22Rv1 (cell line): ENCODE measurements around the gene GLT6D1.

ENCODE experiments used
- H3K27ac ChIP-seq: fragments of 450-650 bp; 2 replicates; pipeline ENCODE4 v1.5.1; 2017
- ZFX ChIP-seq: fragments of 450-650 bp; IDR thresholded peaks from 2 replicates; pipeline ENCODE4 v1.6.1; 2017; ENCODE audit warnings: antibody characterized with exemption, borderline replicate concordance
- TF ChIP-seq, protein P1 (sequence below): fragments of 450-650 bp; IDR thresholded peaks from 2 replicates; pipeline ENCODE4 v1.5.1; 2017; ENCODE audit warnings: mild to moderate bottlenecking

The GLT6D1 gene

DNA sequence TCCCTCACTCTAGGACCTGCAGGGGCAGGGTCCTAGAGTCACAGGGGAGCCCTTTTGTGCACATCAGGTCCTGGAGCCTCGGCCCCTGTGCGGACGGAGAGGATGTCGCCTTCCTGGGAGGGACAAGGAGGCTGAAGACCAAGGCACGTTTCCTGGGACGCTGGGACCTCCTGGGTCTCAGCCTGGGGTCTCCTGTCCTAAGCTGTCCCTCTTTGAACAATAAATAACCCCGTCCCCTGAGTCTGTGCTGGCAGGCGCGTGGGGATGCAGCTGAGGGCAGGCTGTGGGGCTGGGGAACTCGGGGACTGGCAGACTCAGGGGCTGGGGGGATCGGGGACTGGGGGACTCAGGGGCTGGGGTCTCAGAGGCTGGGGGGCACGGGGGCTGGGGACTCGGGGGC, 46.7 kb downstream of the GLT6D1 start:
- no peak for TF ChIP-seq ZFX
- TF ChIP-seq, protein P1, sequence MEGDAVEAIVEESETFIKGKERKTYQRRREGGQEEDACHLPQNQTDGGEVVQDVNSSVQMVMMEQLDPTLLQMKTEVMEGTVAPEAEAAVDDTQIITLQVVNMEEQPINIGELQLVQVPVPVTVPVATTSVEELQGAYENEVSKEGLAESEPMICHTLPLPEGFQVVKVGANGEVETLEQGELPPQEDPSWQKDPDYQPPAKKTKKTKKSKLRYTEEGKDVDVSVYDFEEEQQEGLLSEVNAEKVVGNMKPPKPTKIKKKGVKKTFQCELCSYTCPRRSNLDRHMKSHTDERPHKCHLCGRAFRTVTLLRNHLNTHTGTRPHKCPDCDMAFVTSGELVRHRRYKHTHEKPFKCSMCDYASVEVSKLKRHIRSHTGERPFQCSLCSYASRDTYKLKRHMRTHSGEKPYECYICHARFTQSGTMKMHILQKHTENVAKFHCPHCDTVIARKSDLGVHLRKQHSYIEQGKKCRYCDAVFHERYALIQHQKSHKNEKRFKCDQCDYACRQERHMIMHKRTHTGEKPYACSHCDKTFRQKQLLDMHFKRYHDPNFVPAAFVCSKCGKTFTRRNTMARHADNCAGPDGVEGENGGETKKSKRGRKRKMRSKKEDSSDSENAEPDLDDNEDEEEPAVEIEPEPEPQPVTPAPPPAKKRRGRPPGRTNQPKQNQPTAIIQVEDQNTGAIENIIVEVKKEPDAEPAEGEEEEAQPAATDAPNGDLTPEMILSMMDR: no peak

GRCh38 chr9:135592331-135592590, 47.1 kb downstream of the GLT6D1 start:
- no peak for TF ChIP-seq ZFX
- TF ChIP-seq, protein P1: no peak
- no peak overlapping the region for H3K27ac ChIP-seq

More for the DNA sequence above, 46.7 kb downstream of the GLT6D1 start:
- H3K27ac ChIP-seq: no peak overlapping the region

DNA sequence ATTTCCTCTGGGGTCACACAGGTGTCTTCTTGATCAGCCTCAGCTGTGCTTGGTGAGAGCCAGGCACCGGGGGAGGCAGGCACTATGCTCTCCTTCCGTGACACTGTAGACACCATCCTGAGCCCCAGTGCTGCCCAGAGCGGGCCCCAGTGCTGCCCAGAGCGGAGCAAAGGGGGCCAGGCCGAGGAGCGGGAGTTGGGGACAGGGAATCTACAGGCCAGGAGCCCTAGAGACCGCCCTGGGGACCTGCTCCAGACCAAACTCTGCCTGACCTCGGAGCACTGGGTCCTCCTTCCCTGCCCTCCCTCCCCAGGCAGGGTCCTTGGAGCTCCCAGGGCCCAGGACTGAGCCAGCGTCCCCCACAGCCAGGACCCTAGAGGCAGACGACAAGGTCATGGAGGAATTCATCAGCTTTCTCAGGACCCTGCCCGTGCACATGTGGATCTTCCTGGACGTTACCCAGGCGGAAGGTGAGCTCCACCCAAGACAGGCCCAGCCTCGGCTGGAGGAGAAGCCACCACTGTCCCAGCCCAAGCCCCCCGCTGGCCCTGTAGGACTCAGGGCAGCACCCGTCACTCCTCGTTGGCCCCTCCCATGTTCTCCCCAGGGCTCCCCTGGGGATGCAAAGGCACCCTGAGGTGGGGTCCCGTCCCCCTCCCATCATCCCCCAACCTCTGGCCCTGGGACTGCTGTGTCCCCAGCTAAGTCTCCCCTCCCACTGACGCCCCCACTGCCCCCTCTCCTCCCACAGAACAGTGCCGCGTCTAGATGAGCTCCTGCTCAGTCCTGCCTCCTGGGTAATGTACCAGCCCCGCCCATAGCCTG, 47.6 kb downstream of the GLT6D1 start:
- H3K27ac ChIP-seq: no peak overlapping the region
- TF ChIP-seq, protein P1: no peak
- no peak for TF ChIP-seq ZFX

DNA sequence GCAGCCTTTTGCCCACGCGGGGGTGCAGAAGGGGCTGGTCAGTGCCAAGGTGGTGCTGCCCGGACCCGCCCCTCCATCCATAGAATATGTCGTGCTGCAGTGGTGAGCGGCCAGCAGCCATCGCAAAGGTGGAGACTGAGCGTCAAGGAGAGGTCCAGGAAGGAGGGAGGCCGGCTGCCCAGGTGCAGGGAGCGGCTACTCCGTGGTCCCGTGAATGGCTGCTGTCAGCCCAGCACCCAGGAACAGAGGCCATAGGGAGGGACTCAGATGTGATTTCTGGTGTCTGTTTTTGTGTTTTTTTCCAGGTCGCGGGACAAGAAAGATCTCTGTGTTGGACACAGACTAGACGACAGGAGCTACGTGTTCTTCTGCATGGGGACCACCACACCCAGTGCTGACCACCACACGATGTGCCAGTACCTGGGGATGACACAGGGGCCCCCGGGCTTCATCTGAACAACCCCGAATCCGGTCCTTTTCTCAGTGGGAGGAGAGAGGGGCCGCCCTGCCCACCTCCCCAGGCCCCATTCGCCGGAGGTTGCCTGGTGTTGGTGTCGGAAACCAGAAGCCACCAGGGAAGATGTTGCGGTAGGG, 48.8 kb downstream of the GLT6D1 start:
- TF ChIP-seq, protein P1: no peak
- no peak for TF ChIP-seq ZFX
- no peak overlapping the region for H3K27ac ChIP-seq

DNA sequence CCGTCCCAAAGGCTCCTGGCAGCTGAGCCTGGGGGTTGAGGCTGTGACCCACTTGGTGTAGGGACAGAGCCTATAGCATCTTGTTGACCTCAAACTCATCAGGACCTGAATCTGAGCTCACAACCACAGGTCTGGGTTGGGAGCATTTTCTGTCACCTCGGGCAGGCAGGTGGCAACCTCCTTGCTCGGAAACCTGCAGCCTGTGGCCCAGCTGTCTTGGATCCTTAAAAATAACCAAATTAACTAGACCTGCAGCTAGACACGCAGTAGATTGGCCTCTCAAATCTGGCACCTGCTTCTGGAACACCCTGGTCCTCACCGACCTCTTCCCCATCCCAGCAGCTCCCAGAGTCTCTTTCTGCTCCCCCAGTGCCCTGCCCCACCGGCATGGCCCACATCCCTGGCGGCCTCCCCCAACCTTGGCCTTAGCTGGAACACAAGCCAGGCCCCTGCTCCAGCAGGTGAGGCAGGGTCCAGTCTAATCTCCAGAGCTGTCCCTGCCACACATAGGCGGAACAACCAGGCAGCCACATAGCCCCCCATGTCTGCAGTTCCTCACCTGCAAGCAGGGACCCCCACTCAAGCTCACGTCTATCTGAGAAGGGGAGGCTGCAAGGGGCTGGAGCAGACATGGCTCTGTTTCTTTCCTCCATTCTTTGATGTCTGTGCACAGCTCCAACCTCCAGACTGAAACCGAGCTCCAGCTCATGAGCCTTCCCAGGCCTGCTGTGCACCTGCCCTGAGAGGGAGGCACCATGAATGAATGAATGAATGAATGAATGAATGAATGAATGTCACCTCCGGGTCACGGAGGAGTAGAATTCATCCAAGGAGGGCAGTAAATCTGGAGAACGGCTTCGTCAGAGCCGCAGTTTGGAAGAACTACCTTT, 49.5 kb downstream of the GLT6D1 start:
- TF ChIP-seq, protein P1: no peak
- TF ChIP-seq ZFX: no peak
- H3K27ac ChIP-seq: no peak overlapping the region

DNA sequence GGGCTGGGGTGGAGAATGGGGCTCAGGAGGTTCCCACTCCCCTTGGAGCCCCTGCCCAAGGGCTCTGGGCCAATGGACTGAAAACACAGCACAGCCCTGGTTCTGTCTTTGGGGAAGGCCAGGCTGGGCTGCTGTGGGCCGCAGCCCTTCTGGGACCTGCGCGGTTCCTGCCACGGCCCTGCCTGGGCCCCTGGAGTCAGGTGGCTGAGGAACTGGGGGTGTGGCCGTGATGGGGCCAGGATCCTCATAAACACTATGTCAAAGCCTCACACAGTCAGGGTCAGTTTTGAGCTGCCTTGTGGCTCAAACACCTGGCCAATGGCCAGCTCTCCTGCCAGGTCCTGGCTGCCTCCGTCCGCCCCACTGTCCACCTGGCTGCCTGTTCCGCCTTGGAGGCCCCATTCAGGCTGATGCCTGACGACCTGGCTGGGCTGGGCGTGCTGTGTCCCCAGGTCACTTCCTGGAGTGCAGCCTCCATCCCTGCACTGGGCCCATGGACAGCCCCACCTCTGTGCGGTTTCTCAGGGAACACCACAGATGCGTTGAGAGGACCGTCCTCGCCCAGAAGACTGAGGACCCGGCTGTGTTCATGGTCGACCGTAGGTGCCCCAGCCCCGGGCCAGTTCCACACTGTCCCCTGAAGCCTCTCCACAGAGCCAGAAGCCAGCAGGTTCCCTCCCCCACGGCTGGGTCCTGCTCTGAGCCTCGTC, 50.3 kb downstream of the GLT6D1 start:
- no peak for TF ChIP-seq ZFX
- TF ChIP-seq, protein P1: no peak
- no peak overlapping the region for H3K27ac ChIP-seq
